ENCODE results near the gene EDRF1. TPM values are rescaled to one million over a fixed set of nuclear protein-coding genes. Genes with fewer than 3 reads are reported as not detected.

Gene EDRF1
- total and polyA plus RNA-seq, 2 of the 8 experiments (the other 6 are each of a cell fraction or from before 2014, with no cell fraction given), result 19.9 to 37.8 TPM

- DNase-seq (ENCODE audit: low read depth in 1 of 2, low spot score in 2 of 2), result no peak
- no peaks in the 10 kb centered on the region for H3K9me3 ChIP-seq (ENCODE audit: insufficient read depth in 2 of 2, low read depth in 1 of 2, low read length in 1 of 2)
- no peak overlapping the region for H2BK15ac ChIP-seq (ENCODE audit: low read length)
- H3K14ac ChIP-seq (ENCODE audit: insufficient read length), result no peak overlapping the region
- no peak for FAIRE-seq
- no peak overlapping the region for H2BK12ac ChIP-seq (ENCODE audit: low read depth, low read length)
- H3K18ac ChIP-seq (ENCODE audit: extremely low read depth, low read length), result no peak overlapping the region
- no peak overlapping the region for H3K4me3 ChIP-seq (ENCODE audit: extremely low read depth in 1 of 4, insufficient read depth in 2 of 4, low read depth in 3 of 4, low read length in 4 of 4)
- 90% methylated on average over 22 of the region's 24 CpGs; no CpG with 5 or more reads in 1 of the 2 experiments for WGBS, 2 experiments (ENCODE audit: extremely low coverage in 1 of 2, insufficient coverage in 1 of 2, insufficient read length in 1 of 2, insufficient replicate concordance in 2 of 2, low coverage in 1 of 2, low lambda C conversion rate in 2 of 2, missing lambda C conversion rate in 1 of 2)
- no peak overlapping the region for H2AK5ac ChIP-seq (ENCODE audit: low read depth, low read length)
- no peak overlapping the region for H3K9ac ChIP-seq (replicated peaks in 1 of 4; ENCODE audit: extremely low read depth in 1 of 4, low read depth in 3 of 4, low read length in 3 of 4)
- no peak overlapping the region for H3K56ac ChIP-seq (replicated peaks; ENCODE audit: insufficient read length, low read depth, low read length)
- H3K79me1 ChIP-seq (ENCODE audit: low read depth, low read length), result no peaks in the 10 kb centered on the region
- H3K36me3 ChIP-seq (ENCODE audit: control insufficient read depth in 2 of 4, insufficient read depth in 4 of 4, low read length in 3 of 4), result peaks cover 2 to 53% (median 31%) of the 10 kb centered on the region in 4 experiments
- H4K20me1 ChIP-seq (replicated peaks in 1 of 2; ENCODE audit: control insufficient read depth in 1 of 2, insufficient read depth in 2 of 2, low read length in 2 of 2), result peaks cover 0 to 9% of the 10 kb centered on the region in 2 experiments
- H3K4me1 ChIP-seq (replicated peaks in 1 of 4; ENCODE audit: control insufficient read depth in 3 of 4, insufficient read depth in 4 of 4, low read length in 3 of 4), result peaks cover 0 to 7% (median 3%) of the 10 kb centered on the region in 4 experiments; a peak in 3 of 7 replicates
- POLR2A ChIA-PET (ENCODE audit: partially characterized antibody), result interaction anchor here (0.8 to 1.9 kb wide), 3 partner anchors 12 to 26 kb away, joined by 3 to 4 read pairs (median 4); no protein-coding TSS in a partner anchor
- no peak overlapping the region for H3K4ac ChIP-seq (replicated peaks; ENCODE audit: insufficient read length, low read depth, low read length)
- no peaks in the 10 kb centered on the region for H3K27me3 ChIP-seq (replicated peaks in 1 of 4; ENCODE audit: control insufficient read depth in 3 of 4, extremely low read depth in 1 of 4, insufficient read depth in 3 of 4, low read length in 3 of 4)
- no peak overlapping the region for H2BK5ac ChIP-seq (ENCODE audit: low read depth, low read length)
- H3K79me2 ChIP-seq (ENCODE audit: control insufficient read depth in 1 of 2, insufficient read depth in 2 of 2, low read length in 2 of 2), result no peaks in the 10 kb centered on the region
- H4K5ac ChIP-seq (ENCODE audit: insufficient read length, low read depth, low read length), result no peak overlapping the region
- no peak overlapping the region for H3K27ac ChIP-seq (ENCODE audit: low read depth, low read length)
- no peak overlapping the region for H4K8ac ChIP-seq (ENCODE audit: extremely low read depth, insufficient read depth, low read length)
- CTCF ChIA-PET (ENCODE audit: partially characterized antibody), result interaction anchor here (1.0 kb wide), 1 partner anchor 32 kb away, joined by 3 read pairs; no protein-coding TSS in a partner anchor
- H2AFZ ChIP-seq (ENCODE audit: low read length), result no peak overlapping the region
- H2BK20ac ChIP-seq (ENCODE audit: low read length), result no peak overlapping the region
- H3K4me2 ChIP-seq (ENCODE audit: insufficient read depth in 1 of 2, low read depth in 2 of 2, low read length in 2 of 2), result peak overlapping the region; percentile 20 to 31; a peak in 1 of 4 replicates
- no peak overlapping the region for H3K23ac ChIP-seq (ENCODE audit: insufficient read length)
- no peaks in the 10 kb centered on the region for H3K23me2 ChIP-seq (ENCODE audit: low read depth, low read length)
- H2BK120ac ChIP-seq (replicated peaks; ENCODE audit: low read depth, low read length), result no peak overlapping the region
- no peak overlapping the region for H4K91ac ChIP-seq (replicated peaks; ENCODE audit: insufficient read length, low read length)
- TF ChIP-seq SIRT6 (IDR thresholded peaks at IDR 0.05; ENCODE audit: low read length) (no peak), EZH2 (IDR thresholded peaks at IDR 0.05; ENCODE audit: low read depth, low read length, severe bottlenecking) (no peak), RAD21 (IDR thresholded peaks at IDR 0.05 in 1 of 2, conservative IDR thresholded peaks at IDR 0.05 in 1 of 2; ENCODE audit: low read depth in 2 of 2, low read length in 2 of 2) (no peak), TAF1 (IDR thresholded peaks at IDR 0.05; ENCODE audit: low read depth, low read length) (no peak), SAP30 (IDR thresholded peaks at IDR 0.05; ENCODE audit: insufficient read depth, insufficient replicate concordance, low read length) (no peak), YY1 (IDR thresholded peaks at IDR 0.05; ENCODE audit: low read depth, low read length) (no peak), SUZ12 (IDR thresholded peaks at IDR 0.05; ENCODE audit: low read length) (no peak), CTCF (IDR thresholded peaks at IDR 0.05; ENCODE audit: control extremely low read depth in 1 of 3, insufficient read depth in 1 of 3, low read depth in 1 of 3, low read length in 3 of 3) (no peak)
Measured at GRCh38 chr10:125762692-125763648, 43.5 kb downstream of the EDRF1 start.
